ENCODE data around the gene COL20A1. TPM values are rescaled to one million over a fixed set of nuclear protein-coding genes. Genes with fewer than 3 reads are reported as not detected.

COL20A1 gene
- total RNA-seq, 4 donors from 2014 or later, result 0.97 to 1.2 TPM; not detected in 2

DNA sequence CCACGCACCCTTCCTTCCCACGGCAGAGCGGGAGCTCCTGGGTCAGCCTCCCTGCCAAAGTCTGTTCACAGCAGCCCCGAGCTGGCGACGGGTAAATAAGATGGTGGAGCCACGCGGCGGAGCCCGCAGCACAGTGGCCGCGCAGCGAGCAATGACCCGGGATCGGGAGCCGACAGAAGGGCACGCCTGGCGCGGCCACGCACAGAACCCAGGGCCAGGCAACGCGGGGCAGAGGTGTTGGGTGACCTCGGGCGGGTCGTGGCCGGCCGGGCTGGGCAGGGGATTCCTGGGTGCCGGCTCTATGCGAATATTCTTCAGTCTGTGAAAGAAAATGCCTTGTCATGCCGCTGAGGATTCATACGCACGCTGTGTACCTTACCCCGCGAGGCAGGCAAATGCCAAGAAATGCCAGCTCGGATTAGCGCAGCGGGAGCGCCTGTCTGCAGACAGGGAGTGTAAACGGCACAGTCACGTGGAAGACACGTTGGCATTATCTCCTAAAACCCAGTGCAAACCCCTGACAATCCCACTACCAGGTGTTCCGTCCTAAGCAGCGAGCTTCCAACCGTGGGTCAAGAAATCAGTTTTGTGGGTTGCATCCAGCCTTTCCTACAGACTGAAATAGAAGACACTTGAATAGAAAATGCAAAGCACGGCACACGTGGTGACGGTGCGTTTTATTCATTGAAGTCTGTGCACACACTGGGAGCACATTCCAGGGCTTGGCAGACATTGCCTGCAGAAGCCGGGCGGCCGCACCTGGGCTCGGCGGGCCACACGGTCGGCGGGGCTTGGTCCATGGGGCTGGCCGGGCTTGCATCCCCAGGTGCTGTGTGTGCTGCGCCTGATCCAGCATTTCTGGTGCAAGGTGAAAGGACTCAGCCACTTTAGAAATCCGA lies 49.8 kb downstream of the COL20A1 start:
- intact Hi-C loops (cut with DNase I; ENCODE audit: low total_unique reads), result no loop called here
- H3K27ac ChIP-seq, result no peak overlapping the region
- H3K36me3 ChIP-seq, result no peaks in the 10 kb centered on the region
- no peak for DNase-seq
- no peaks in the 10 kb centered on the region for H3K9me3 ChIP-seq
- TF ChIP-seq POLR2A (IDR thresholded peaks at IDR 0.05), result no peak
- TF ChIP-seq, protein P1, sequence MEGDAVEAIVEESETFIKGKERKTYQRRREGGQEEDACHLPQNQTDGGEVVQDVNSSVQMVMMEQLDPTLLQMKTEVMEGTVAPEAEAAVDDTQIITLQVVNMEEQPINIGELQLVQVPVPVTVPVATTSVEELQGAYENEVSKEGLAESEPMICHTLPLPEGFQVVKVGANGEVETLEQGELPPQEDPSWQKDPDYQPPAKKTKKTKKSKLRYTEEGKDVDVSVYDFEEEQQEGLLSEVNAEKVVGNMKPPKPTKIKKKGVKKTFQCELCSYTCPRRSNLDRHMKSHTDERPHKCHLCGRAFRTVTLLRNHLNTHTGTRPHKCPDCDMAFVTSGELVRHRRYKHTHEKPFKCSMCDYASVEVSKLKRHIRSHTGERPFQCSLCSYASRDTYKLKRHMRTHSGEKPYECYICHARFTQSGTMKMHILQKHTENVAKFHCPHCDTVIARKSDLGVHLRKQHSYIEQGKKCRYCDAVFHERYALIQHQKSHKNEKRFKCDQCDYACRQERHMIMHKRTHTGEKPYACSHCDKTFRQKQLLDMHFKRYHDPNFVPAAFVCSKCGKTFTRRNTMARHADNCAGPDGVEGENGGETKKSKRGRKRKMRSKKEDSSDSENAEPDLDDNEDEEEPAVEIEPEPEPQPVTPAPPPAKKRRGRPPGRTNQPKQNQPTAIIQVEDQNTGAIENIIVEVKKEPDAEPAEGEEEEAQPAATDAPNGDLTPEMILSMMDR (IDR thresholded peaks at IDR 0.05), result no peak
- no peaks in the 10 kb centered on the region for H3K4me1 ChIP-seq
- no peaks in the 10 kb centered on the region for H3K27me3 ChIP-seq
- no peak overlapping the region for H3K4me3 ChIP-seq

- Histone ChIP-seq H3K27me3 (no peaks in the 10 kb centered on the region), H3K9me3 (no peaks in the 10 kb centered on the region), H3K36me3 (no peaks in the 10 kb centered on the region), H3K27ac (no peak overlapping the region), H3K4me3 (no peak overlapping the region), H3K4me1 (no peaks in the 10 kb centered on the region)
- no peak for DNase-seq
- TF ChIP-seq POLR2A (IDR thresholded peaks at IDR 0.05), result no peak
- TF ChIP-seq, protein P1 (IDR thresholded peaks at IDR 0.05), result no peak
- intact Hi-C loops (cut with DNase I; ENCODE audit: low total_unique reads), result no loop called here
These were observed 50.8 kb downstream of the COL20A1 start for GRCh38 chr20:63343460-63344445.

DNA sequence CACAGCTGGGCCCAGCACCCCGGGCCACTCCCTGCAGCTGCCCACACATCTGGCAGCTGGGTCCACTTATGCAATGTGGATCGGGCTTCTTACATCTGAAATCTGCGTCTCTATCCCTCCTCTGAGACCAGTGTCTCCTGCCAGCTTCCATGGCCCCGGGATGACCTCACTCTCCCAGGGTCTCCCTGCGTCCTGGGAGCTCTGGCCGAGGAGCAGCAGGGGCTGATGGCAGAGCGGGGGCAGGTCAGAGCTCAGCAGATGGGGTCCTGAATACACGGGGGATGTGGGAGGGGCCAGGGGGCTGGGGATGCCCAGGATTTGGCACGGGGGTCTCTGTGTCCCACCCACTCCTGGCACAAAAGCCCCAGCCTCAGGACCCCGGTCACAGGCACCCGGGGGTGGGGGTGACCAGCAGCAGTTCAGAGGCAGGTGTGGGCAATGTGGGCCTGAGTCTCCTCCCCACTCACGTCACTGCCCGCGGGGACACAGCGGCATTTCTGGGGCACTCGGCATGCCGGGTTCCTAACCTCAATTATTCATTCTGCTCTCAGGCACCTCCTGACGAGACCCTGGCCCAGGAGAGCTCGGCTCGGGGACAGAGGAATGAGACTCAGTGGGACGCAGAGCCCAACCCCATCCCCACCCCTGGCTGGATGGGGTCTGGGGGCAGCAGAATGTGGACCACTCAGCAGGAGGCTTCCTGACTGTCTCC lies 51.8 kb downstream of the COL20A1 start:
- Histone ChIP-seq H3K36me3 (no peaks in the 10 kb centered on the region), H3K4me3 (no peak overlapping the region), H3K27ac (no peak overlapping the region), H3K4me1 (no peaks in the 10 kb centered on the region), H3K27me3 (no peaks in the 10 kb centered on the region), H3K9me3 (no peaks in the 10 kb centered on the region)
- TF ChIP-seq, protein P1 (IDR thresholded peaks at IDR 0.05), result no peak
- TF ChIP-seq POLR2A (IDR thresholded peaks at IDR 0.05), result no peak
- intact Hi-C loops (cut with DNase I; ENCODE audit: low total_unique reads), result no loop called here
- peak in 1 of 2 donors; percentile 42 for DNase-seq

DNA sequence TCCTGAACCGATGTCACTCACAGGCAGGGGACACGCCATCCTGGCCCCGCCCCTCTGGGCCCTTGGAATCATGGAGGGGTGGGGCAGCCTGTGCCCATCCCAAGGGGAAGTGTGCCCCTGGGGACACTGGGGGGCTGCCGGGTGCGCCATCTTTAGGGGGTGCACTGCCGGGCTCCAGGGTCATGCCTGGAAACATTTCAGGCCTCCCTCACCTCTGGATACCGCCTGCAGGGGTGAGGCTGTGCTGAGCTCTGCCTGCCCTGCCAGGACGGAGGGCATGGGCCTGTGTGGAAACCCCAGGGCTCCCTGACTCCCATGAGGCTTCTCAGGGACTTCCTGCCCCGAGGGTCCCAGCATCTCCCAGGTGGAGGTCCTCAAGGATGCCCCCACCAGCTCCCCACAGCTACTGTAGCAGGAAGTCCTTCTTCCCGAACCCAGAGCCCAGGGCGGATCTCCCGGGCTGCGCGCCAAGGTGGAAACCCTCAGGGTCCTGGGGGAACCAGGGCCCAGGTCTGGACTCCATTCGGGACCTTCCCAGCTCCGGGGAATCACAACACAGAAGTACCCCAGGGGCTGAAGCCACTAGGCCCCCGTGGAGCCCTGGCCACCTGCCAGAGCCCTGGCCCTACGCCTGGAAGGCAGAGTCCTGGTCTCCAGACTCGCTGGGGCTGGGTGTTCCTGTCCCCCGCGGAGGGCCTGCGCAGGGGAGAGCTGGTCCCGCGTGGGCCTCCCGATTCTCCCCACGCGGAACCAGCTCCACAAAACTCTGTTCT lies 52.5 kb downstream of the COL20A1 start:
- Histone ChIP-seq H3K36me3 (no peaks in the 10 kb centered on the region), H3K27me3 (no peaks in the 10 kb centered on the region), H3K4me3 (no peak overlapping the region), H3K9me3 (no peaks in the 10 kb centered on the region), H3K27ac (no peak overlapping the region), H3K4me1 (no peaks in the 10 kb centered on the region)
- intact Hi-C loops (cut with DNase I; ENCODE audit: low total_unique reads), result no loop called here
- TF ChIP-seq, protein P1 (IDR thresholded peaks at IDR 0.05), result no peak
- no peak for TF ChIP-seq POLR2A (IDR thresholded peaks at IDR 0.05)
- DNase-seq, result peak in 1 of 2 donors; percentile 31

All from uterus (tissue), 4 donors.